CD14-positive monocyte (primary cell): ENCODE data around the gene FGGY. TPM values are rescaled to one million over a fixed set of nuclear protein-coding genes. Genes with fewer than 3 reads are reported as not detected.

ENCODE experiments used
- DNase-seq, 3 donors: peaks; one replicate each; pipeline ENCODE4 v3.0.0-alpha.2; 2011 to 2022
- H2AFZ ChIP-seq: 2 replicates; pipeline ENCODE4 v1.6.0; 2012; ENCODE audit warnings: mild to moderate bottlenecking, low read depth, low read length, inconsistent platforms; ENCODE audit not compliant: insufficient read depth, poor library complexity, severe bottlenecking
- H3K27ac ChIP-seq, 2 donors: 1 replicate in 1 of 2; 2 replicates in 1 of 2; pipeline ENCODE4 v1.5.1; 2012 to 2013; ENCODE audit warnings: low read length in 2 of 2, control low read depth in 1 of 2, inconsistent platforms in 1 of 2, low read depth in 1 of 2, mild to moderate bottlenecking in 1 of 2
- H3K27me3 ChIP-seq, 2 donors: one replicate each; pipeline versions ENCODE4 v1.6.0 to v1.6.1; 2011 to 2013; ENCODE audit warnings: low read length in 2 of 2; ENCODE audit not compliant: control insufficient read depth in 2 of 2, insufficient read depth in 2 of 2
- H3K36me3 ChIP-seq, 2 donors: replicated peaks in 1 of 2; 1 replicate in 1 of 2; 2 replicates in 1 of 2; pipeline versions ENCODE4 v1.5.1 to v1.6.1; 2012 to 2013; ENCODE audit warnings: low read length in 2 of 2, control low read depth in 1 of 2, inconsistent platforms in 1 of 2, mild to moderate bottlenecking in 1 of 2; ENCODE audit not compliant: insufficient read depth in 2 of 2, control insufficient read depth in 1 of 2
- H3K4me1 ChIP-seq, 2 donors: 1 replicate in 1 of 2; 2 replicates in 1 of 2; pipeline versions ENCODE4 v1.5.1 to v1.6.1; 2012 to 2013; ENCODE audit warnings: low read length in 2 of 2, control low read depth in 1 of 2, inconsistent platforms in 1 of 2, mild to moderate bottlenecking in 1 of 2, moderate library complexity in 1 of 2; ENCODE audit not compliant: insufficient read depth in 2 of 2, control insufficient read depth in 1 of 2
- H3K4me2 ChIP-seq: replicated peaks from 2 replicates; pipeline ENCODE3; 2012; ENCODE audit warnings: low read length, moderate library complexity, mild to moderate bottlenecking; ENCODE audit not compliant: poor library complexity, severe bottlenecking; ENCODE audit errors: extremely low read depth
- H3K4me3 ChIP-seq, 3 experiments: fragments of 200-600 bp in 1 of 3; sonication (generic) in 1 of 3; replicated peaks in 1 of 3; 1 replicate in 2 of 3; 2 replicates in 1 of 3; pipeline ENCODE4 v1.5.1; 2011 to 2013; ENCODE audit warnings: low read length in 3 of 3, mild to moderate bottlenecking in 3 of 3, control low read depth in 2 of 3, low read depth in 2 of 3, inconsistent platforms in 1 of 3, moderate library complexity in 1 of 3
- H3K79me2 ChIP-seq: 2 replicates; pipeline ENCODE4 v1.6.0; 2012; ENCODE audit warnings: mild to moderate bottlenecking, control low read depth, inconsistent platforms, low read length, moderate library complexity; ENCODE audit not compliant: insufficient read depth
- H3K9ac ChIP-seq: 2 replicates; pipeline ENCODE4 v1.6.0; 2017; ENCODE audit warnings: low read length, mild to moderate bottlenecking; ENCODE audit not compliant: insufficient read depth, poor library complexity, severe bottlenecking
- H3K9me3 ChIP-seq, 2 donors: replicated peaks in 1 of 2; 1 replicate in 1 of 2; 2 replicates in 1 of 2; pipeline versions ENCODE4 v1.5.1 to v1.6.1; 2012 to 2013; ENCODE audit warnings: low read length in 2 of 2, control low read depth in 1 of 2; ENCODE audit not compliant: control insufficient read depth in 1 of 2, insufficient read depth in 1 of 2
- H4K20me1 ChIP-seq: 2 replicates; pipeline ENCODE4 v1.6.0; 2012; ENCODE audit warnings: mild to moderate bottlenecking, low read length, control low read depth, moderate library complexity; ENCODE audit not compliant: insufficient read depth
- H3K27ac Mint-ChIP-seq, 7 donors: one replicate each; pipeline ENCODE4 v1.8.0; 2020; ENCODE audit warnings: mild to moderate bottlenecking in 7 of 7, mixed read lengths in 7 of 7, moderate library complexity in 6 of 7, inconsistent platforms in 2 of 7
- H3K27me3 Mint-ChIP-seq, 3 donors: one replicate each; pipeline ENCODE4 v1.8.0; 2021 to 2022; ENCODE audit warnings: low read depth in 3 of 3, mild to moderate bottlenecking in 3 of 3, mixed read lengths in 3 of 3, moderate library complexity in 3 of 3, inconsistent platforms in 1 of 3
- H3K36me3 Mint-ChIP-seq, 2 donors: one replicate each; pipeline ENCODE4 v1.8.0; 2020; ENCODE audit warnings: mixed read lengths in 2 of 2, inconsistent platforms in 1 of 2, mild to moderate bottlenecking in 1 of 2
- H3K4me1 Mint-ChIP-seq: one replicate; pipeline ENCODE4 v1.8.0; 2020; ENCODE audit warnings: mild to moderate bottlenecking, mixed read lengths
- H3K4me3 Mint-ChIP-seq, 2 donors: one replicate each; pipeline ENCODE4 v1.8.0; 2020; ENCODE audit warnings: mild to moderate bottlenecking in 2 of 2, mixed read lengths in 2 of 2, moderate library complexity in 1 of 2
- H3K9me3 Mint-ChIP-seq, 7 donors: one replicate each; pipeline ENCODE4 v1.8.0; 2020 to 2022; ENCODE audit warnings: mixed read lengths in 7 of 7, mild to moderate bottlenecking in 6 of 7, moderate library complexity in 6 of 7, inconsistent platforms in 2 of 7
- CTCF ChIP-seq: fragments of 200-600 bp; IDR thresholded peaks from one replicate; pipeline ENCODE4 v1.8.0; 2022; ENCODE audit warnings: antibody characterized with exemption, mild to moderate bottlenecking
- WGBS: methylation state at CpG from one replicate; pipeline ENCODE4 v1.1.5; 2013; ENCODE audit warnings: missing lambda C conversion rate; ENCODE audit not compliant: insufficient coverage; 5-methylcytosine and 5-hydroxymethylcytosine counted together
- intact Hi-C, 2 donors: fragments of 100-400 bp; cut with micrococcal nuclease; formaldehyde crosslinking; loops; one replicate each; pipeline versions ENCODE4 v1.15.0 to v1.15.1; 2023
- polyA plus RNA-seq, 3 donors: library from polyadenylated mRNA; depleted of rRNA in 1 of 3; unstranded in 2 of 3; stranded (reverse) in 1 of 3; fragments of 300-500 nt in 2 of 3; fragments of >200 nt in 1 of 3; fragmentation: Illumina TruSeq in 2 of 3; gene quantifications; 1 replicate in 2 of 3; 2 replicates in 1 of 3; pipeline ENCODE4 v1.2.3, GENCODE V29; 2012 to 2021

The FGGY gene
- polyA plus RNA-seq, 3 donors = 2.3 to 4.3 (median 2.9) TPM

- peaks cover 8 to 12% of the 10 kb centered on the region in 2 donors for H3K4me1 ChIP-seq
- no peak for TF ChIP-seq CTCF
- no peaks in the 10 kb centered on the region for H3K9me3 ChIP-seq
- intact Hi-C loops = no loop called here
- H3K27me3 Mint-ChIP-seq = no peaks in the 10 kb centered on the region
- H3K36me3 ChIP-seq = no peaks in the 10 kb centered on the region
- no peaks in the 10 kb centered on the region for H3K27me3 ChIP-seq
- H3K4me2 ChIP-seq = no peak overlapping the region
- peaks cover 0 to 4% of the 10 kb centered on the region in 2 donors for H3K36me3 Mint-ChIP-seq
- no peak overlapping the region for H2AFZ ChIP-seq
- DNase-seq = no peak
- no peaks in the 10 kb centered on the region for H3K79me2 ChIP-seq
- no peak overlapping the region for H3K9ac ChIP-seq
- peak overlapping the region in 1 of 7 donors; percentile 66 for H3K27ac Mint-ChIP-seq
- H3K4me1 Mint-ChIP-seq = peaks cover 17% of the 10 kb centered on the region
- H4K20me1 ChIP-seq = no peaks in the 10 kb centered on the region
- H3K4me3 Mint-ChIP-seq = no peak overlapping the region
- no peak overlapping the region for H3K27ac ChIP-seq
- H3K4me3 ChIP-seq = no peak overlapping the region
- H3K9me3 Mint-ChIP-seq = peaks cover 0 to 2% (median 0%) of the 10 kb centered on the region in 7 donors
- WGBS = no CpG with 5 or more reads among the region's 3 CpGs
Observed at GRCh38 chr1:59544615-59545293, 247.9 kb downstream of the FGGY start.

- Histone ChIP-seq H3K4me2 (no peak overlapping the region), H4K20me1 (no peaks in the 10 kb centered on the region), H3K9me3 (no peaks in the 10 kb centered on the region), H2AFZ (no peak overlapping the region), H3K4me3 (no peak overlapping the region), H3K9ac (no peak overlapping the region), H3K36me3 (no peaks in the 10 kb centered on the region), H3K79me2 (no peaks in the 10 kb centered on the region), H3K27me3 (no peaks in the 10 kb centered on the region), H3K4me1 (peaks cover 14 to 18% of the 10 kb centered on the region in 2 donors), H3K27ac (no peak overlapping the region)
- no peak overlapping the region for H3K27ac Mint-ChIP-seq
- H3K36me3 Mint-ChIP-seq = peaks cover 0 to 4% of the 10 kb centered on the region in 2 donors
- intact Hi-C loops = no loop called here
- peaks cover 0 to 2% (median 0%) of the 10 kb centered on the region in 7 donors for H3K9me3 Mint-ChIP-seq
- peaks cover 20% of the 10 kb centered on the region for H3K4me1 Mint-ChIP-seq
- no peak for DNase-seq
- no peak for TF ChIP-seq CTCF
- WGBS = no CpG with 5 or more reads among the region's 2 CpGs
- H3K27me3 Mint-ChIP-seq = peaks cover 0 to 1% (median 0%) of the 10 kb centered on the region in 3 donors
- no peak overlapping the region for H3K4me3 Mint-ChIP-seq
Observed at GRCh38 chr1:59545830-59546229, 248.9 kb downstream of the FGGY start.
